CD4-positive, alpha-beta memory T cell (primary cell): ENCODE measurements around the gene CADM2. TPM values are rescaled to one million over a fixed set of nuclear protein-coding genes. Genes with fewer than 3 reads are reported as not detected.

Source experiments
- CTCF ChIA-PET: fragments of 350-600 bp; sonication (Branson Sonifier 250); formaldehyde crosslinking; loops from one replicate; lab custom pipeline; 2021; ENCODE audit warnings: inconsistent platforms; ENCODE audit not compliant: partially characterized antibody; lab: Charles Lee
- POLR2A ChIA-PET: fragments of 350-600 bp; sonication (Branson Sonifier 250); formaldehyde crosslinking; loops from one replicate; lab custom pipeline; 2021; ENCODE audit not compliant: partially characterized antibody; lab: Charles Lee
- DNase-seq, 5 donors: peaks; one replicate each; pipeline versions ENCODE4 v3.0.0 to v3.0.0-alpha.2; 2020 to 2022; ENCODE audit warnings: mixed read lengths in 1 of 5
- H3K27ac ChIP-seq: one replicate; pipeline ENCODE4 v1.7.0; 2013; ENCODE audit warnings: low read depth, low read length
- H3K27me3 ChIP-seq: 2 replicates; pipeline ENCODE4 v1.7.0; 2013; ENCODE audit warnings: mild to moderate bottlenecking, low read length, moderate library complexity; ENCODE audit not compliant: insufficient read depth
- H3K36me3 ChIP-seq: 2 replicates; pipeline ENCODE4 v1.7.0; 2013; ENCODE audit warnings: mild to moderate bottlenecking, low read length, moderate library complexity; ENCODE audit not compliant: insufficient read depth
- H3K4me1 ChIP-seq: 2 replicates; pipeline ENCODE4 v1.7.0; 2013; ENCODE audit warnings: mild to moderate bottlenecking, low read length, moderate library complexity; ENCODE audit not compliant: insufficient read depth
- H3K4me3 ChIP-seq, 2 donors: one replicate each; pipeline ENCODE4 v1.7.0; 2013; ENCODE audit warnings: low read length in 2 of 2, mild to moderate bottlenecking in 1 of 2
- H3K9me3 ChIP-seq, 2 donors: one replicate each; pipeline ENCODE4 v1.7.0; 2013; ENCODE audit warnings: low read length in 2 of 2, control low read depth in 1 of 2; ENCODE audit not compliant: control insufficient read depth in 1 of 2
- H3K27ac Mint-ChIP-seq, 7 donors: one replicate each; pipeline ENCODE4 v1.8.0; 2020 to 2021; ENCODE audit warnings: mixed read lengths in 7 of 7, mild to moderate bottlenecking in 6 of 7, inconsistent platforms in 3 of 7, moderate library complexity in 3 of 7
- H3K27me3 Mint-ChIP-seq, 2 donors: one replicate each; pipeline ENCODE4 v1.8.0; 2020 to 2021; ENCODE audit warnings: mixed read lengths in 2 of 2
- H3K36me3 Mint-ChIP-seq, 2 donors: one replicate each; pipeline ENCODE4 v1.8.0; 2020 to 2021; ENCODE audit warnings: mixed read lengths in 2 of 2, inconsistent platforms in 1 of 2, mild to moderate bottlenecking in 1 of 2
- H3K4me1 Mint-ChIP-seq, 4 donors: one replicate each; pipeline ENCODE4 v1.8.0; 2020 to 2021; ENCODE audit warnings: mixed read lengths in 4 of 4, mild to moderate bottlenecking in 1 of 4
- H3K4me3 Mint-ChIP-seq, 8 donors: one replicate each; pipeline ENCODE4 v1.8.0; 2020 to 2021; ENCODE audit warnings: mixed read lengths in 8 of 8, mild to moderate bottlenecking in 7 of 8, moderate library complexity in 6 of 8, inconsistent platforms in 3 of 8
- H3K9me3 Mint-ChIP-seq, 8 donors: one replicate each; pipeline ENCODE4 v1.8.0; 2020 to 2021; ENCODE audit warnings: mixed read lengths in 8 of 8, mild to moderate bottlenecking in 5 of 8, inconsistent platforms in 3 of 8, moderate library complexity in 1 of 8
- intact Hi-C: fragments of 100-400 bp; cut with micrococcal nuclease; formaldehyde crosslinking; loops from one replicate; pipeline ENCODE4 v1.15.1; 2023
- polyA plus RNA-seq, 2 donors: library from polyadenylated mRNA; unstranded; fragments of 300-500 nt; fragmentation: Illumina TruSeq; gene quantifications; one replicate each; pipeline ENCODE4 v1.2.3, GENCODE V29; 2021
- total RNA-seq, 2 experiments: library from RNA; stranded (reverse); gene quantifications; one replicate each; pipeline ENCODE4 v1.2.3, GENCODE V29; 2021

The CADM2 gene
- total and polyA plus RNA-seq, 4 experiments from 2014 or later = 0.21 to 0.38 TPM; not detected in 2

DNA sequence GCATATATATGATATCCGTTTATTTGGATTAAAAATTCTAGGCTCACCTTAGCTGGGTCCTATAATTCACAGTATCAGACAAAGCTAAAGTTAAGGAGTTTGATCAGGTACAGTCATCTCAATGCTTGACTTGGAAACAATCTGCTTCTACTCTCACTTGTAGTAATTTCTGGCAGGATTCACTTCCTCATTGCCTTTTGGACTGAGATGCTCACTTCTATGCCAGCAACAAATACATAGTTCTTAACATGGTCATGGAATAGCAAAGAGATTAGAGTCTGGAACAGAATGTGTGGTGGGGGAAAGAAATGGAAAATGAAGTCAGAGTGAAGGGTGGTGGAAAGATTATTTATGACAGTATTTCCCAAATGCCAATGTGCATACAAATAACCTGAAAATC is 693.6 kb downstream of the CADM2 start:
- DNase-seq = no peak
- POLR2A ChIA-PET = no interaction called here
- Histone ChIP-seq H3K4me1 (no peaks in the 10 kb centered on the region), H3K27me3 (no peaks in the 10 kb centered on the region), H3K27ac (no peak overlapping the region), H3K4me3 (no peak overlapping the region), H3K9me3 (no peaks in the 10 kb centered on the region), H3K36me3 (no peaks in the 10 kb centered on the region)
- H3K36me3 Mint-ChIP-seq = no peaks in the 10 kb centered on the region
- CTCF ChIA-PET = no interaction called here
- intact Hi-C loops = no loop called here
- peaks cover 2 to 22% (median 10%) of the 10 kb centered on the region in 8 donors for H3K9me3 Mint-ChIP-seq
- H3K4me3 Mint-ChIP-seq = no peak overlapping the region
- no peaks in the 10 kb centered on the region for H3K27me3 Mint-ChIP-seq
- no peak overlapping the region for H3K27ac Mint-ChIP-seq
- no peaks in the 10 kb centered on the region for H3K4me1 Mint-ChIP-seq

DNA sequence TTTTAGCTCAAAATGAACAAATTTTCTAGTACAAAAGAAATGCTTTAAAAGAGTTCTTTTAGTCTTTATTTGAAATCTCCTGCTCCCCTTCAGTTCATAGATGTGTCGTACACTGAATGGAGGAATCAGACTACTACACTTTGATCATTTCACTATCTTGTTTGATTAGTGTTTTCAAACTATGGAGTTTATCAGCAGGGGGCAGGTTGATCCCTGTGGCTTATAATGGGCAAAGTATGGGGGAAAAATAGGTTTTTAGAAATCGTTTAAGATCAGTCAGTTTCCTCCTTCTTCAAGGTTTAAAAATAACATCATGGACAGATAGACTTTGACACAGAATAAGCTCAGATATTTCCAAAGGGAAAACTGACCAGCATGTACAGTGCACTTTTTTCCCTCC is 701.7 kb downstream of the CADM2 start:
- Mint-ChIP-seq H3K27me3 (no peaks in the 10 kb centered on the region), H3K9me3 (peaks cover 0 to 10% (median 0%) of the 10 kb centered on the region in 8 donors), H3K4me1 (no peaks in the 10 kb centered on the region), H3K4me3 (no peak overlapping the region), H3K27ac (no peak overlapping the region), H3K36me3 (no peaks in the 10 kb centered on the region)
- ChIA-PET POLR2A (no interaction called here), CTCF (no interaction called here)
- Histone ChIP-seq H3K9me3 (no peaks in the 10 kb centered on the region), H3K36me3 (no peaks in the 10 kb centered on the region), H3K4me1 (no peaks in the 10 kb centered on the region), H3K27me3 (no peaks in the 10 kb centered on the region), H3K4me3 (no peak overlapping the region), H3K27ac (no peak overlapping the region)
- intact Hi-C loops = no loop called here
- DNase-seq = no peak

DNA sequence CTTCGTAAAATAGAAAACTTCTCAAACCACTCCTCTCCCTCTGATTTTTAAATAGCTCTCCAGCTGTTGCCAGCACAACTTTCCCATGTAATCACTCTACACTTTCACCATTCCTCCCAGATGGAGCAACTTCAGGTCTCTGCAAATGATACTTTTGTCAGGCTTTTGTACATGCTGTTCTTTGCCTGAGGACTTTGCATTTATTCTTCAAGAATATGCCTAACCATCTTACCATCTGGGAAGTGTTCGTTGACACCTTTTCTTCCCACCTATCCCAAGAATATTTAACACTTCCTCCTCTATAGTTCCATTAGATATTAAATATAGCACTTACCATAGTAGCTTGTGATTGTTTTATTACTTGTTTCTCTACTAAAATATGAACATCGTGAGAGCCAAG is 703.7 kb downstream of the CADM2 start:
- no peaks in the 10 kb centered on the region for H3K36me3 Mint-ChIP-seq
- H3K27me3 Mint-ChIP-seq = no peaks in the 10 kb centered on the region
- ChIA-PET POLR2A (no interaction called here), CTCF (no interaction called here)
- Histone ChIP-seq H3K9me3 (no peaks in the 10 kb centered on the region), H3K36me3 (no peaks in the 10 kb centered on the region), H3K27ac (no peak overlapping the region), H3K27me3 (no peaks in the 10 kb centered on the region), H3K4me3 (no peak overlapping the region), H3K4me1 (no peaks in the 10 kb centered on the region)
- intact Hi-C loops = no loop called here
- H3K9me3 Mint-ChIP-seq = peaks cover 0 to 10% (median 2%) of the 10 kb centered on the region in 8 donors
- no peak for DNase-seq
- no peaks in the 10 kb centered on the region for H3K4me1 Mint-ChIP-seq
- no peak overlapping the region for H3K4me3 Mint-ChIP-seq
- no peak overlapping the region for H3K27ac Mint-ChIP-seq

DNA sequence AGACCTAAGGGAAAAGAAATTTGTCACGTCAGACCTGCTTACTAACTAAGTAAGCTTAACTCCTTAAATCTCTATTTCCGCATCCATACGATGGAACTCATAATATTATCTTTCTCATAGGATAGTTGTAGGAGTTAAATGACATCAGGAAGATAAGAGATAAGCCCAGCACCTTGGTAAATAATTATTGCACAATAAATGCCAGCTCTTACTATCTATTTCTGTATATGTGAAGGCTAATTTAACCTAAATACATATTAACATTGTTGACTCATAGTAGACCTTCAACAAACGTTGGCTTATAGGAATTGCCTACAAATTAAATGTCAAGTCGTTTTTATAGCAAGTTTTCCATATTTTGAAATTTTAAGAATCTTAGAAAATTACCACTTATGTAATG is 709.0 kb downstream of the CADM2 start:
- POLR2A ChIA-PET = no interaction called here
- Mint-ChIP-seq H3K4me3 (no peak overlapping the region), H3K4me1 (no peaks in the 10 kb centered on the region), H3K36me3 (no peaks in the 10 kb centered on the region), H3K27ac (no peak overlapping the region), H3K27me3 (no peaks in the 10 kb centered on the region), H3K9me3 (peaks cover 2 to 16% (median 6%) of the 10 kb centered on the region in 8 donors)
- Histone ChIP-seq H3K27ac (no peak overlapping the region), H3K4me1 (no peaks in the 10 kb centered on the region), H3K36me3 (no peaks in the 10 kb centered on the region), H3K4me3 (no peak overlapping the region), H3K9me3 (no peaks in the 10 kb centered on the region), H3K27me3 (no peaks in the 10 kb centered on the region)
- intact Hi-C loops = no loop called here
- CTCF ChIA-PET = no interaction called here
- DNase-seq = no peak

DNA sequence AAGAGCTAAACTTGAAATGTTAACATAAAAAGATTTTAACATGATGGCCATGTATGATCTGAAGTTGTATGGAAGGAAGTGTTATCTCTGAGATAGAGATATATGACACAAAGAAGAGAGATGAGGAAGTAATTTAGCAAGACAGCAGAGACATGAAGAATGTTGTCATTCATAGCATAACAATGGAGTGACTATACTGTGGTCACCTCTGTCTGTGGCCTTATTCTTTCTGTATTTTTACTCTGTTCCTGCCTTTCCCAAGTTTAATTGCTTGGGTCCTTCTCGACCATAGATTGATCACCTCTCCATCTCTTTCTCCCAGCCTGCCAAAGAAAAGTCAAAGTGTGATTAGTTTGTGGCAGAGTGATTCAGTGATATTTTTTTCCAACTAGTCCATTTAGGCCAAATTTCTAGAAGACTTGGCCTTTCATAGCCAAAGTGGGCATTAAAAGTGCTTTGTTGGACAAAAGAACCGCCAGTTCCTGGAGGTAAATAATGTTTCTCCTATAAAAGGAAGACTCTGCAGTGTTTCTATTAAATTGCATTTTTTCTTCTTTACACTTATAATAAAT is 711.9 kb downstream of the CADM2 start:
- Histone ChIP-seq H3K9me3 (no peaks in the 10 kb centered on the region), H3K4me1 (no peaks in the 10 kb centered on the region), H3K27me3 (no peaks in the 10 kb centered on the region), H3K27ac (no peak overlapping the region), H3K36me3 (no peaks in the 10 kb centered on the region), H3K4me3 (no peak overlapping the region)
- ChIA-PET CTCF (no interaction called here), POLR2A (no interaction called here)
- H3K36me3 Mint-ChIP-seq = peaks cover 0 to 4% of the 10 kb centered on the region in 2 donors
- intact Hi-C loops = no loop called here
- DNase-seq = no peak
- H3K4me3 Mint-ChIP-seq = no peak overlapping the region
- H3K4me1 Mint-ChIP-seq = no peaks in the 10 kb centered on the region
- peaks cover under 1 to 17% (median 7%) of the 10 kb centered on the region in 8 donors for H3K9me3 Mint-ChIP-seq
- H3K27ac Mint-ChIP-seq = no peak overlapping the region
- no peaks in the 10 kb centered on the region for H3K27me3 Mint-ChIP-seq

DNA sequence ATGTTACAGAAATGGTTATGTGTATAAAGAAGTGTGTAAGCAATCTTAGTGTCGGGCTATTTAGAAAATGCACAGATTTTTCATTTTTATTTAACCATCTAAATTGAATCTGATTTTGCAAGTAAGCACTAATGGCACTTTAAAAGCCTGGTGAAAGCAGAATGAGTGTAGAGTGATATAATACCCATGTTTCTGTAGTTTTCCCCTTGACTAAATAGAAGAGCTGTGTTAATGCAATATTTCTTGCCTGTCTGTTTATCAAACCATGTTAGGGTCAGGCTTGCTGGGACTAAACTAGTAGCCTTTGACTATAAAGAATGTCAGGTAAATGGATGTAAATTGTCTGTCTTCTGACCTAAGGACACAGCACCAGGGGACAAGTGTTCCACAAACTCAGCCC is 714.0 kb downstream of the CADM2 start:
- H3K4me3 Mint-ChIP-seq = no peak overlapping the region
- no peaks in the 10 kb centered on the region for H3K4me1 Mint-ChIP-seq
- Histone ChIP-seq H3K4me3 (no peak overlapping the region), H3K36me3 (no peaks in the 10 kb centered on the region), H3K9me3 (no peaks in the 10 kb centered on the region), H3K27me3 (no peaks in the 10 kb centered on the region), H3K27ac (no peak overlapping the region), H3K4me1 (no peaks in the 10 kb centered on the region)
- peaks cover 2 to 12% (median 6%) of the 10 kb centered on the region in 8 donors for H3K9me3 Mint-ChIP-seq
- H3K27ac Mint-ChIP-seq = no peak overlapping the region
- DNase-seq = no peak
- POLR2A ChIA-PET = no interaction called here
- no peaks in the 10 kb centered on the region for H3K27me3 Mint-ChIP-seq
- peaks cover 0 to 4% of the 10 kb centered on the region in 2 donors for H3K36me3 Mint-ChIP-seq
- CTCF ChIA-PET = no interaction called here
- intact Hi-C loops = no loop called here

DNA sequence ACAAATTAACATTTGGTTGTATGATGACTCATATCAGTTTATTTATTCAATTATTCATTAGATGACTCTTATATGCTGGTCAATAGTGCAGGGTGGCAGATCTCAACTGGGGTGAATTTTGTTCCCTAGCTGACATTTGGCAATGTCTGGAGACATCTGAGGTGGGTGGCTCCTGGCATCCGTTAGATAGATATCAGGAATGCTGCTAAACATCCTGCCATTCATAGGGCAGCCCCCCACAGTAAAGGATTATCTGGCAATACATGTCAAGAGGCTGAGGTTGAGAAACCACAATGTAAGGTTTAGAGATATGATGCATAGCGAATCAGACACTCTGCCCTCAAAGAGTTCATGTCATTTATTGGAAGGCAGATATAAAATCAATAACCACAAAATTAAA is 719.9 kb downstream of the CADM2 start:
- Mint-ChIP-seq H3K27me3 (no peaks in the 10 kb centered on the region), H3K9me3 (peaks cover 0 to 10% (median 4%) of the 10 kb centered on the region in 8 donors), H3K4me3 (no peak overlapping the region), H3K36me3 (no peaks in the 10 kb centered on the region), H3K4me1 (no peaks in the 10 kb centered on the region), H3K27ac (no peak overlapping the region)
- intact Hi-C loops = no loop called here
- Histone ChIP-seq H3K4me3 (no peak overlapping the region), H3K4me1 (no peaks in the 10 kb centered on the region), H3K27ac (no peak overlapping the region), H3K27me3 (no peaks in the 10 kb centered on the region), H3K9me3 (no peaks in the 10 kb centered on the region), H3K36me3 (no peaks in the 10 kb centered on the region)
- CTCF ChIA-PET = no interaction called here
- POLR2A ChIA-PET = no interaction called here
- no peak for DNase-seq

DNA sequence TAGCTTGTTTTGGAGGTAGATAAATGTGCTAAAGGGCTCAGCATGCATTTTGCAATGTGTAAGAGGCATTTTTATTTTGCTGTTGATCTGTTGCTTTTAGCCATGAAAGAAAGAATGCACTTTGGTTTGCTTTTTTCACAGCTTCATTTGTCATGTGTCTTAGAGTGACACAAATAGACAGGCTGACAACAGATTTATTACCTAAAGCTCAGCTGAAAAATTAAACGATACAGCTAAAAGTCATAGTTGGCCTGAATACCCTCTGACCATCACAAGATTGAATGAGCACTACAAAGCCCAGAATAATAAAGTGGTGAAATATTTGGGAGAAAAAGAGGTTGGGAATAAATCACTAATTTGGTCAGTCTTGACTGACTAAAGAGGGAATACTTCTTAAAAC is 723.1 kb downstream of the CADM2 start:
- H3K4me1 ChIP-seq = no peaks in the 10 kb centered on the region
- Mint-ChIP-seq H3K27ac (no peak overlapping the region), H3K4me3 (no peak overlapping the region), H3K9me3 (peaks cover 0 to 15% (median 3%) of the 10 kb centered on the region in 8 donors), H3K4me1 (no peaks in the 10 kb centered on the region), H3K27me3 (no peaks in the 10 kb centered on the region), H3K36me3 (no peaks in the 10 kb centered on the region)
- DNase-seq = no peak
- ChIA-PET CTCF (no interaction called here), POLR2A (no interaction called here)
- intact Hi-C loops = no loop called here
- no peak overlapping the region for H3K27ac ChIP-seq
- H3K4me3 ChIP-seq = no peak overlapping the region
- no peaks in the 10 kb centered on the region for H3K9me3 ChIP-seq
- no peaks in the 10 kb centered on the region for H3K36me3 ChIP-seq
- H3K27me3 ChIP-seq = no peaks in the 10 kb centered on the region
